AG20443 (cell line): Measurements from ENCODE around the gene OR56B1.

Experiments used
- DNase-seq: peaks from one replicate; pipeline ENCODE4 v3.0.0; 2012; ENCODE audit warnings: low spot score, mixed read lengths

Gene OR56B1

GRCh38 chr11:5737091-5737490 is 843 bp downstream of the OR56B1 start:
- DNase-seq = no peak

- DNase-seq = no peak
These were observed 1.6 kb downstream of the OR56B1 start for GRCh38 chr11:5737670-5738392.

DNA sequence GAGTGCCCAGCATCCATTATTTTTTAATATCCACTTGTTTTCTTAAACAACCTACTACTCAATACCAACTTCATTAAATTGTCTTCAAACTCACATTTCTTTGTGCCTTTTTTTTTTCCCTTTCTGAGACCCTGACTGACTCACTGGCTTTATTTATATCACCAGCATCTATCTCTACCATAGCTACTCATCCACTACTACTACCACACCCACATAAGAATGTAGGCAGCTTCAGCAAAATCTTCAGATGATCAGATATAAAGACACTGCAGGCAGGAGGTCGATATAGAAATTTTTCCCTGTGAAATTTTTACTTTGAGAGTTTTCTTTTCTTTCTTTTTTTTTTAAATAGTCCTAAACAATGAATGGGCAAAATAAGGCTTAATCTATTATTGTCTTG is 2.2 kb downstream of the OR56B1 start:
- DNase-seq = no peak

DNA sequence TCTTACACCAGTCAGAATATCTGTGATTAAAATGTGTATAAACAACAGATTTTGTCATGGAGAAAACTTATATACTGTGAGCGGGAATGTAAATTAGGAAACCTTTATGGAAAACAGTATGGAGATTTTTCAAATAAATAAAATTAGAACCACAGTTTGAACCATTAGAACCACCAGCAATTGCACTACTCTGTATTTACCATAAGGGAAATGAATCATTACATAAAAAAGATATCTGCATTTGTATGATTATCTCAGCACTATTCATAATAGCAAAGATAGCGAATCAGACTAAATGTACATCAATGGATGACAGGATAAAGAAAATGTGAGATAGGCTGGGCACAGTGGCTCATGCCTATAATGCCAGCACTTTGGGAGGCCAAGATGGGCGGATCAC is 10.4 kb downstream of the OR56B1 start:
- no peak for DNase-seq

DNA sequence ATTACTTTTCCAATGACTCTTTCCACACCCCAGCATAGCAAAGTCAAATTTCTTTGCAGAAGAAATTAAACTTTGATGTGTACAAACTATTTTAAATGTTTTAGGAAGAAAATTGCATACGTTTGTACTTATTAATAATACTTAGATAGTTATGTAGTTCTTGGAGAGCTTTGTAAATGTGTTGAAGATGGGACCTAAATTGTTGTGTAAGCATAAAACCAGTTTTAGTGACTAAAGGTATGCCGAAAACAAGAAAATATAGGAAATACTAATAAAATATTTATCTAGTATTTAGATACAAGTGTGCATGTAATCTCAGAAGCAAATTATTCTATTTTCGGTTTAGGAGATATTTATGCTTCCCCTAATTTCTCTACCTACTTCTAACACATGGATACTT is 13.6 kb downstream of the OR56B1 start:
- DNase-seq = no peak

GRCh38 chr11:5753943-5754342 is 17.7 kb downstream of the OR56B1 start, which contains the start of gene OR52N4:
Gene OR52N4 (plus strand): TSS chr11:5754243. CDS start chr11:5754741, 498 bp downstream.
- no peak for DNase-seq

GRCh38 chr11:5767056-5767455 is 30.8 kb downstream of the OR56B1 start:
- DNase-seq = no peak

DNA sequence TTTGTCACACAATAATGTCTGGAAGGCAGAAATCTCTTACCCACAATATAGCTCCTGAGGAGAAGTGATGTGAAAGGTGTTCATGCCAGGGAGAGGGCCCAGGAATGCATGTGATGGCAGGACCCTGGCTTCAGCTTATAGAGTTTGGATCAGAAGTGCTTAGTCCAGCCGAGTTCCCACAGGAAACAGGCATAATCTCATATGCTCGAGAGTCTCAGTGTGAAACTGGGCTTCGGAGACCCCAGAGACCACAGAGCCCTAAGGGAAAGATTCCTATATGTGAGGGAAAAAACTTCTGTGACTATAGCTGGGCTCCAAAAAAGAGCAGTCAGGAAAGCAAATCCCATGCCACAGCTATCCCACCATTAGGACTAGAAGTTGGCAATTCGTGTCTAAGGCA is 47.0 kb downstream of the OR56B1 start, which contains the start of gene OR52N5:
Gene OR52N5 (minus strand): TSS at position 101 of the 400 bp plus-strand sequence. CDS start 4,721 bp downstream, outside the sequence.
- DNase-seq = no peak
